Measurements from ENCODE around the gene PRSS8.
"Not testable (repeated sequence)": the region's sequence is repeated elsewhere in the genome, so short reads cannot be mapped to it uniquely, and the experiment has no call there.

The PRSS8 gene

GRCh38 chr16:31150976-31151375 lies 15.4 kb upstream of the PRSS8 start:
- H3K4me1 ChIP-seq (ENCODE audit: insufficient read depth, low read length); H3K36me3 ChIP-seq (ENCODE audit: insufficient read depth, low read length); H3K9me3 ChIP-seq (ENCODE audit: low read length); H2AFZ ChIP-seq (ENCODE audit: low read depth, low read length); H3K4me3 ChIP-seq (ENCODE audit: low read length): not testable (repeated sequence)
- peaks cover 39% of the 10 kb centered on the region for H3K27me3 ChIP-seq (ENCODE audit: insufficient read depth, low read length)

GRCh38 chr16:31149894-31150890 lies 14.7 kb upstream of the PRSS8 start, which contains the start of gene PRSS36:
Gene PRSS36, minus strand, starts transcription at chr16:31150066. Its CDS starts 31 bp downstream, at chr16:31150035.
- no peak within 1 kb of the TSS for H2AFZ ChIP-seq (ENCODE audit: low read depth, low read length)
- H3K4me3 ChIP-seq (ENCODE audit: low read length), result no peak within 1 kb of the TSS
- peaks cover 45% of the 10 kb centered on the region for H3K27me3 ChIP-seq (ENCODE audit: insufficient read depth, low read length)
- H3K4me1 ChIP-seq (ENCODE audit: insufficient read depth, low read length), result no peaks in the 10 kb centered on the region
- peaks cover 6% of the 10 kb centered on the region for H3K9me3 ChIP-seq (ENCODE audit: low read length)
- no peaks in the 10 kb centered on the region for H3K36me3 ChIP-seq (ENCODE audit: insufficient read depth, low read length)

- peaks cover 45% of the 10 kb centered on the region for H3K27me3 ChIP-seq (ENCODE audit: insufficient read depth, low read length)
- H3K36me3 ChIP-seq (ENCODE audit: insufficient read depth, low read length), result no peaks in the 10 kb centered on the region
- H2AFZ ChIP-seq (ENCODE audit: low read depth, low read length), result no peak overlapping the region
- peaks cover 6% of the 10 kb centered on the region for H3K9me3 ChIP-seq (ENCODE audit: low read length)
- H3K4me1 ChIP-seq (ENCODE audit: insufficient read depth, low read length), result no peaks in the 10 kb centered on the region
- H3K4me3 ChIP-seq (ENCODE audit: low read length), result no peak overlapping the region
These were observed 13.8 kb upstream of the PRSS8 start for GRCh38 chr16:31149332-31149731.

GRCh38 chr16:31148896-31149295 lies 13.4 kb upstream of the PRSS8 start:
- Histone ChIP-seq H3K27me3 (ENCODE audit: insufficient read depth, low read length) (peaks cover 45% of the 10 kb centered on the region), H3K9me3 (ENCODE audit: low read length) (peaks cover 6% of the 10 kb centered on the region), H3K4me1 (ENCODE audit: insufficient read depth, low read length) (no peaks in the 10 kb centered on the region), H3K4me3 (ENCODE audit: low read length) (no peak overlapping the region), H2AFZ (ENCODE audit: low read depth, low read length) (no peak overlapping the region), H3K36me3 (ENCODE audit: insufficient read depth, low read length) (no peaks in the 10 kb centered on the region)

- H3K4me3 ChIP-seq (ENCODE audit: low read length), result no peak overlapping the region
- peaks cover 45% of the 10 kb centered on the region for H3K27me3 ChIP-seq (ENCODE audit: insufficient read depth, low read length)
- no peaks in the 10 kb centered on the region for H3K36me3 ChIP-seq (ENCODE audit: insufficient read depth, low read length)
- no peak overlapping the region for H2AFZ ChIP-seq (ENCODE audit: low read depth, low read length)
- H3K4me1 ChIP-seq (ENCODE audit: insufficient read depth, low read length), result no peaks in the 10 kb centered on the region
- peaks cover 6% of the 10 kb centered on the region for H3K9me3 ChIP-seq (ENCODE audit: low read length)
These were observed 12.8 kb upstream of the PRSS8 start for GRCh38 chr16:31148281-31148728.

GRCh38 chr16:31147574-31147973 lies 12.0 kb upstream of the PRSS8 start:
- Histone ChIP-seq H2AFZ (ENCODE audit: low read depth, low read length) (no peak overlapping the region), H3K36me3 (ENCODE audit: insufficient read depth, low read length) (no peaks in the 10 kb centered on the region), H3K4me1 (ENCODE audit: insufficient read depth, low read length) (no peaks in the 10 kb centered on the region), H3K27me3 (ENCODE audit: insufficient read depth, low read length) (peaks cover 45% of the 10 kb centered on the region), H3K4me3 (ENCODE audit: low read length) (no peak overlapping the region), H3K9me3 (ENCODE audit: low read length) (peaks cover 6% of the 10 kb centered on the region)

GRCh38 chr16:31145398-31145990 lies 10.0 kb upstream of the PRSS8 start:
- H3K36me3 ChIP-seq (ENCODE audit: insufficient read depth, low read length), result no peaks in the 10 kb centered on the region
- H3K9me3 ChIP-seq (ENCODE audit: low read length), result peaks cover 6% of the 10 kb centered on the region
- H3K4me1 ChIP-seq (ENCODE audit: insufficient read depth, low read length), result peaks cover 6% of the 10 kb centered on the region
- H3K4me3 ChIP-seq (ENCODE audit: low read length), result no peak overlapping the region
- no peak overlapping the region for H2AFZ ChIP-seq (ENCODE audit: low read depth, low read length)
- H3K27me3 ChIP-seq (ENCODE audit: insufficient read depth, low read length), result peaks cover 44% of the 10 kb centered on the region

GRCh38 chr16:31144418-31144817 lies 8.9 kb upstream of the PRSS8 start:
- peaks cover 38% of the 10 kb centered on the region for H3K27me3 ChIP-seq (ENCODE audit: insufficient read depth, low read length)
- H3K36me3 ChIP-seq (ENCODE audit: insufficient read depth, low read length); H2AFZ ChIP-seq (ENCODE audit: low read depth, low read length); H3K4me3 ChIP-seq (ENCODE audit: low read length); H3K9me3 ChIP-seq (ENCODE audit: low read length); H3K4me1 ChIP-seq (ENCODE audit: insufficient read depth, low read length): not testable (repeated sequence)

- Histone ChIP-seq H3K9me3 (ENCODE audit: low read length) (peaks cover 6% of the 10 kb centered on the region), H3K36me3 (ENCODE audit: insufficient read depth, low read length) (no peaks in the 10 kb centered on the region), H3K27me3 (ENCODE audit: insufficient read depth, low read length) (peaks cover 31% of the 10 kb centered on the region)
These were observed 8.2 kb upstream of the PRSS8 start for GRCh38 chr16:31143694-31144148.

GRCh38 chr16:31143011-31143693 lies 7.6 kb upstream of the PRSS8 start:
- Histone ChIP-seq H3K27me3 (ENCODE audit: insufficient read depth, low read length) (peaks cover 25% of the 10 kb centered on the region), H2AFZ (ENCODE audit: low read depth, low read length) (peak overlapping the region; percentile 96), H3K4me3 (ENCODE audit: low read length) (no peak overlapping the region), H3K36me3 (ENCODE audit: insufficient read depth, low read length) (no peaks in the 10 kb centered on the region), H3K9me3 (ENCODE audit: low read length) (peaks cover 4% of the 10 kb centered on the region), H3K4me1 (ENCODE audit: insufficient read depth, low read length) (peaks cover 6% of the 10 kb centered on the region)

More at GRCh38 chr16:31143694-31144148, 8.2 kb upstream of the PRSS8 start:
- no peak overlapping the region for H2AFZ ChIP-seq (ENCODE audit: low read depth, low read length)
- no peak overlapping the region for H3K4me3 ChIP-seq (ENCODE audit: low read length)
- H3K4me1 ChIP-seq (ENCODE audit: insufficient read depth, low read length), result peaks cover 6% of the 10 kb centered on the region

GRCh38 chr16:31142109-31143010 lies 6.8 kb upstream of the PRSS8 start:
- Histone ChIP-seq H3K27me3 (ENCODE audit: insufficient read depth, low read length) (peaks cover 17% of the 10 kb centered on the region), H3K9me3 (ENCODE audit: low read length) (no peaks in the 10 kb centered on the region), H3K4me1 (ENCODE audit: insufficient read depth, low read length) (peaks cover 6% of the 10 kb centered on the region), H3K36me3 (ENCODE audit: insufficient read depth, low read length) (no peaks in the 10 kb centered on the region), H2AFZ (ENCODE audit: low read depth, low read length) (peak overlapping the region; percentile 96), H3K4me3 (ENCODE audit: low read length) (peak overlapping the region; percentile 49)

- H3K36me3 ChIP-seq (ENCODE audit: insufficient read depth, low read length), result no peaks in the 10 kb centered on the region
- H3K4me3 ChIP-seq (ENCODE audit: low read length), result peak overlapping the region; percentile 49
- H3K27me3 ChIP-seq (ENCODE audit: insufficient read depth, low read length), result peaks cover 11% of the 10 kb centered on the region
- H2AFZ ChIP-seq (ENCODE audit: low read depth, low read length), result peak overlapping the region; percentile 50
- H3K9me3 ChIP-seq (ENCODE audit: low read length), result no peaks in the 10 kb centered on the region
- peaks cover 6% of the 10 kb centered on the region for H3K4me1 ChIP-seq (ENCODE audit: insufficient read depth, low read length)
These were observed 6.1 kb upstream of the PRSS8 start for GRCh38 chr16:31141489-31142108.
